DMS 273 treated with DMSO at 0.1 percent for 48 hours (cell line): ENCODE results near the gene SLC35F5.
"Not testable (repeated sequence)": the region's sequence is repeated elsewhere in the genome, so short reads cannot be mapped to it uniquely, and the experiment has no call there.

Experiments used
- DNase-seq: peaks from one replicate; lab custom pipeline; 2025; lab: John Stamatoyannopoulos, UW

The SLC35F5 gene

DNA sequence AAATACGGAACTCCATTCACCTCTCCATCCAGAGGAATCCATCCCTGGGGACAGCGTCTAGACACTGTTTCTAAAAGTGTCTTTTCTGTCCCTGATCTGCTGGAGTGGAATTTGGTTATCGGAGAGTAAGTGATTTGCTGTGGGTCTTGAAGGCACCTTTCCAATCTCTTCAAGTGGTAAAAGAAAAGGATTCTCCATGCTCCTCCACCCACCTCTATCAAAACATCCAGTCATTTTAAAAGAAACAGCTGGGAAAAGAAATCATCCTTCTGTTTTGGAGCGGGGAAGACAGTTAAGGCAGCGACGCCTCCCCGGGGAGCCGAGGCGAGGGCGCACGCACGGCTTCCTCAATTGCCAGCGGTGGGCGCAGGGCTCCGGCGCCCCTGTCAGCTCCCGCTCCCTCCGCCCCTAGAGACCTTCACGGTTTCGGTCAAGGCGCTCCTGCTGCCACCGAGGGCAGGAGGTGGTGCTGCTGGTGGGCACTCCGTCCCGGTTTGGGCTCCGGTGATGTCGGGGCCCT is 547 bp downstream of the SLC35F5 start:
- DNase-seq: no peak

DNA sequence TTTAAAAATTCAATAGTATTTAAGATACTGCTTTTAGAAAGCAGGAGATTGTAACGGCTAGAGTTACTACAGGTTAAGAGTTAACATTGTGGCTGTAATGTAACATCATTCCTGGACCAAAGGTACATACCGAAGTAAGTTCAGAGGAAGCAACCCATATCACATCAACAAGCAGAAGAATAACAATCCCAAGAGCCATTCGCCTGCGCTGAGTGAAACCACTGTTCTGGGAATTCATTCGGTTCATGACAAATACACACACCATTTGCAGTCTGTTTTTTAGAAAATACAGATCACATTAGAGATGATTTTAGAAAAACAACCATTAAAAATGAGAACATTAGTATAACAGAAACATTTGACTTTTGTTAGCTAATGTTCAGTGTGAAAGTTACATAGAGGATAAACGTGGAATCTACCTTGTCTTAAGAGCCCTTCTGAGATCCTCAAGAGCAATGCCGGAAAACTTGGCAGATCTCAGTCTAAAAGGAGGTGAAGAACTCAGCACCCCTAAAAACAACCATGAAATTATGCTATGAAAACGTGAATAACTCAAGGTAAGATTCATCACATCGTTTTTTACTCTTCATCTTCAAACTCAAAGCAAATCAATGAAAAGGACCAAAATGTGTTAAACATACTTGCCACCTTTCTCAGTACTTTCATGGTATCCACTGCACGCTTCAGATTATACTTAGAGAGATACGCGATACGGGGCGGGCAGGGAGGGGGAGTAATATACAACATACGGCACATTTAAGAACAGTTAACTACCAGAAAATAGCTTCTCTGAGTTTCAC is 1.2 kb downstream of the SLC35F5 start:
- DNase-seq: no peak

DNA sequence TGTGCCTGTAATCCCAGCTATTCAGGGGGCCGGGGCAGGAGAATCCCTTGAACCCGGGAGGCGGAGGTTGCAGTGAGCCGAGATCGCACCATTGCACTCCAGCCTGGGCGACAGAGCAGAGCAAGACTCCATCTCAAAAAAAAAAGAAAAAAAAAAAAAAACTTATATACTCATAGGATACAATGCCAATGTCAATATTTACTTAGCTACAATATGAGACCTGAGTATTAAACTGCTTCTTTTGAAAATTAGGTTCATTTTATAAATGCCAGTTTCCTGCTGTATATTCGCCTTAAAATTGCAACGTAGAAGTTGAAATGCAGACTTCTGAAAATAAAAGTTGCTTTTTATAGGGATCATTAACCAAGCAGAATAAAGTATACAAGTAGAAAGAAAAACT is 2.3 kb downstream of the SLC35F5 start:
- DNase-seq: no peak

DNA sequence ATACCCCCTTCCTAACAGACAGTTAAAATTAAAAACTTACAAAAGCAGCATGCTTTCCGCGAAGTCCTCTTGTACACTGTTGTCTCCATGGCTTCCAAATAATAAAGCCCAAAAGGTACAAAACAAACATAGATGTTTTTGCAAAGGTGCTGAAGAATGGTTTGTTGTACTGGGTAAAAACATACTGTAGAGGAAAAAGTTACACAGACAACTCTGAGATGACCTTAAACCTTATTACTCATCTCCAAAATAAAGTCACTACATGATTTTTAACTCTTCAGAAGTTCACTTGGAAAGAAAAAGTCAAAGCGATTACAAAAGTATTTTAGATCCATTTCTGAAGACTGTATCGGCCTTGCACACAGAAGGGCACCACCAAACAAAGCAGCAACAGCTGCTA is 6.1 kb downstream of the SLC35F5 start:
- no peak for DNase-seq

DNA sequence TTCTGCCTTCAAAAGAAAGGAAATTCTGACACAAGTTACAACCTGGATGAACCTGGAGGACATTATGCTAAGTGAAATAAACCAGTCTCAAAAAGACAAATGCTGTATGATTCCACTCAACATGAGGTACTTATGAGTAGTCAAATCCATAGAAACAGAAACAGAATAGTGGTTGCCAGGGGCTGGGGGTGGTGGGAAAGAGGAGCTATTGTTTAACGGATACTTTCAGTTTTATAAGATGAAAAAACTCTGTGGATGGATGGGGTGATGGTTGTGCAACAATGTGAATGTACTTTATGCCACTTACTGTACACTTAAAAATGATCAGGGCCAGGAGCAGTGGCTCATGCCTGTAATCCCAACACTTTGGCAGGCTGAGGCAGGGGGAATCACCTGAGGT is 15.4 kb downstream of the SLC35F5 start:
- no peak for DNase-seq

DNA sequence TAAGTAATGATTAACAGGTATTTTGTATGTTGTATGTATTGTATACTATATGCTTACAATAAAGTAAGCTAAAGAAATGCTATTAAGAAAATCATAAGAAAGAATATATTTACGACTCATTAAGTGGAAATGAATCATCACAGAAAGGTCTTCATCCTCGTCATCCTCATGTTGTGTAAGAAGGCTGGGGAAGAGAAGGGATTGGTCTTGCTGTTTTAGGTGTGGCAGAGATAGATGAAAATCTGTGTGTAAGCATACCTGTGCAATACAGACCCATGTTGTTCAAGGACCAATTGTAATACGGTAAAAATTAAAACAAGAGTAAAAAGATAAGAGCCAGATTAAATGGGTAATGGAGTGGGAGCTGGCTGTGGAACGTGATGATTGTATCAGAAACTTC is 16.6 kb downstream of the SLC35F5 start:
- no peak for DNase-seq

DNA sequence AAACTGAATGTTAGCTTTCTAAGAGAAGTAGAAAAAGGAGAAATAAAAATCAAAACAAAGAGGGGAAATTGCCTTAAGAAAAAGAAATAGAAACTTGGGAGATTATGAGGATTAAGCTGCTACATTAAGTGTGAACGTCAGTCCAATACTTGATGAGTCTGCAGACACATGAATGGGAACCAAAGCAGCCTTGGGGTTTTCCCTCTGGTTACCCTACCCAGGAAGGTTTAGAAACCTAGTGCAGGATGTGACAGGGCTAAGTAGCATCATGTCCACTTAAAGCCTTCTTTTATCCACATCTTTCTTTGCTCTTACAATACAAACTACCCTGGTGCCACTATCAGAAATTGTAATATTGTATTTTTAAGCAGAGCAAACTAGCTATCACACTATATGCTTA is 22.3 kb downstream of the SLC35F5 start:
- no peak for DNase-seq

DNA sequence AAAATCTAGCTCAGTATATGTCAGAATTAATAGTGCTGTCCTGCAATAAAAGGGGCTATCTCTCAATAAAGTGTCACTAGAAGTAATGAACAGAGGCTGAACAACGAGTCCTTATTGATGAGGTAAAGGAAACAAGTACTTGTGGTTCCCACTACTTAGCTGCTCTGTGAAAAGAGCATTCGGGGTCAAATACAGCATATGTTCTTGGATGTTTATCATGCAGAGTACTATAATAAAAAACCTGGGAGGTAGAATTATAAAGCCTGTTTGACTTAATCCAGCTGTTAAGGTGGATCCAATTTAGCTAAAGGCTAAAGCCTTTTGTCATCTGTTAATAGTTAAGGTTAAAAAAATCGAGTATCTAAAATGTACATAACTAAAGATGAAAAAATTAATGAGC is 32.4 kb downstream of the SLC35F5 start:
- peak; percentile 70 for DNase-seq

DNA sequence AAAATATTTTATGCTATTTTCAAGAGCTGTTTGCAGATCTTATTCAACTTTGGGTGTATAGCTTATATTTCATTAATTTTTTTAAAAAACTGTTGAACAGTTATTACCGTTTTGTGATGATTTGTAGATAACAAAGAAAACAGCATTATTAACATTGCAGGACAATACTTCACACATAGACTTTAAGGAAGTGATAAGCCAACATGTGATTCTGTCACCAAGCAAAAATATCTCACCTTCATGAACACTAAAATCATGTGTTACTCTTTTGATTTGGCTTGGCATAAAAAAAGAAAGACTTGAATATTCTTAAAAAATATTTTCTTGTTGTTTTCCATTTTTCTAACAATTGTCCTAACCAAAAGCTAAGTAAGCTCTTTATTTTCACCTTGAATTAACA is 33.0 kb downstream of the SLC35F5 start:
- no peak for DNase-seq

DNA sequence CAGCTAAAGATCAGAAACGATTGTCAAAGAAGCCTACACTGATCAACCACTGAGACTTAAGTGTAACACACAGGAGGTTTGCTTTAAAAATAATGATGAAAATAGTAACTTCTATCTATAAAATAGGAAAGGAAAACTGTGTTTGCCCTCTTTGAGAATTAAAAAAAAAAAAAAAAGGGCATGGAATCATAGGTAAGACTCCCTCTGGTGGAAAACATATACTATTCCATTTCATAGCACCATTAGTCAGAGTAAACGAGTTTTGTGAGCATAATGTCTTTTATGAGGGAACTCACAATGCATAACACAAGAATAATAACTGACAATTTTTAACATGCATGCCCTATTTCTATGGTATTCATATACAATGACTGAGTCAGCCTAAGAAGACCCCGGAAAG is 36.3 kb downstream of the SLC35F5 start:
- no peak for DNase-seq

DNA sequence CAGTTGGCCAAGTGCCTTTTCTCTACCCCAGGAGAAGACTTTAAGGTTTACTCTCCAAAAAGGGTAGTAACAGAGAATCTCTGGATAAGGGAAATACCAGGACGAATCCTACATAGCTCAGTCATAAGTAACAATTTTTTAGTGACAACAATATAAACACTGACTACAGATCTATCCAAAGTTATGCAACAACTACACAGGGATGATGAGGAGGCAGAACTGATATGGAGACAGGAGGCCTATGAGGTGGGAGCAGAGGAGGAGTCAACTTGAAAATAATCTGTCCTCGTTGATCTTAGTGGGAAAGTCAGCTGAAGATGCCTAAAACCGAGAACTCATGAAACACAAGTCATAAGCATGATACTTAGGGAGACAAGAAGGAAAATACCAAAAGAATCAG is 40.2 kb downstream of the SLC35F5 start:
- DNase-seq: no peak

DNA sequence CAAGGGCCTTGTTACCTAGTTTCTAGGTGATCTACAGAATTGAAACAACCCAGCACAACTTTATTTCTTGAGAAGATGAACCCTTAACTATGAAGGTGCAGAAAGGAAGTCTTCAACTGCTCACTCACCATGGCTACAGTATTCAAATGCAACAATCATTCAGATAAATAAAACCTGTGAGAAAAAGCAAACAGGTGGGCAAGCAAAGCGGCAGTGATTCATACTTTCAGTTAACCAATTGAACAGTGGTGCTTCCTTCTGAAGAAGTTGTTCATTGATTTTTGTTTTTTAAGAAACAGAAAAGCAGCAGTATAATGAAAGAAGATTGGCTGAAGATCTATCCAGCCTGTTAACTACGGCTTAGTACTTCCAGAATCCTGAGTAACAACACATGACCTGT is 43.5 kb downstream of the SLC35F5 start:
- DNase-seq: no peak

DNA sequence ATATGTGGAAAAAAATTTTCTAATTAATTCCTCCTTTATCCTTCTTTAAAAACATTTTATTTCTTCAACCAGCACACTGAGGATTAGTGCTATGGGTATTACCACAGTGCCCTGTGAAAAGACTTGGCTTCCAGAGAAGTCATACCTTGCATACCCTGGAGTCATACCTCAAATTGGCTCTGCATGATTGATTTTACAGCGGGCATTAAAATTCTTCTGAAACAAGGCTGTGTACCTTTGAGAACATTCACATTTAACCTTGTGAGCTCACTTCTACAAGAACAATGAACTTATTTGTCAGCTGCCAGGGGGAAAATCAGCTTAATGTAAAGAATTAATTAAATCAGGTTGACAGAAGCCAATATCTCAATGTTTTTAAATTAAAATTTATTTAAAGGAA is 44.6 kb downstream of the SLC35F5 start:
- DNase-seq: no peak

DNA sequence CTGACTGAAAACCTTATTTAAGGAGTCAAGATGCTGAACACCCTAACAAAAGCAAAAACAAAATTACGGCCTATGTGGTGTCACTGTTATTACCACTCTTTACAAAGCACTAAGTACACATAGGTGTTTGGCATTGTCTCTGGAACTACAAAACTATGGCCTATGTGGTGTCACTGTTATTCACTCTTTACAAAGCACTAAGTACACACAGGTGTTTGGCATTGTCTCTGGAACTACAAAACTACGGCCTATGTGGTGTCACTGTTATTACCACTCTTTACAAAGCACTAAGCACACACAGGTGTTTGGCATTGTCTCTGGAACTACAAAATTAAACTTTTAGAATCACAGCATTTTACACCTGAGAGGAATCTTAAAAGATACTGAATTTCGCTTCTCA is 47.4 kb downstream of the SLC35F5 start:
- no peak for DNase-seq

DNA sequence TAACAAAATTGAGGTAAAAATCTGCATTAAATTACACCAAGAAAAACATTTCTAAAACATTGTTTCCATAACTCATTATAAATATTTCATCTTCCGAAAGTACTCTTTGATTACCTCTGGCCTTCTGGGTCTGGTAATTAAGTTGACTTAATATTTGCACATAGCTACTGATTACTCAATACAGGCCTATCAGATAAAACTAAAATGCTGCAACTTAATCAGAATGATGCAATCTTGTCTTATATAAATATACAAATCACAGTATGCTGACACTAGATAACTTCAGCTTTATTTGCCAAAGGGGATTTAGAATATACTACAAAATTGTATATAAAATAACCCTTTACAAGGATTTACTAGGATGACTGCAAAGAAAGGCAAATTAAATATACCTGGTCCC is 49.3 kb downstream of the SLC35F5 start:
- DNase-seq: no peak

DNA sequence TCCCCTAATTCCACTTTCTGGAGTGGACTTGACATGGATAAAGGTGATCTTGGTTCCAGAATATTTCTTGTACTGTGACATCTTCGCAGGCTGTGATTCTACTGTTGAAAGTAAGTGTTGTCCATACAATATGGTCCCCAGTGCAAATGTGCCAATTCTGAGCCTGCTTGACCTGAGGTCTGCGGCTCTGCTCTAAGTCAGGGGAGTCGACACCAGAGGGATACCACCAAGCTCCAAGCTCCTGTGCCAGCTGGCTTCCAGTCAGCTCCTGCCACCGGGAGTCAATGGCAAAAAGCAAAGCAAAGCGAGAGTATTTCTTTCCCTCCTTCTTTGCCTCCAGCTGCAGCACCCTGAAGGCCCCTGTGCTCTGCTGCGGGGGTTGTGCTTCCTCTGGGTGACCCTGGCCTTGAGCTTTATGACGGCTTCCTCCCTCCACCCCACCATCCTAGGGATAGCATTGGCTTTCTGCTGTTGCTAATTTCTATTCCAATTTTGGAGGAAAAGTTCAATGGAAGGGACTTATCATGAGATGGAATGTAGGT is 50.4 kb downstream of the SLC35F5 start:
- DNase-seq: no peak

DNA sequence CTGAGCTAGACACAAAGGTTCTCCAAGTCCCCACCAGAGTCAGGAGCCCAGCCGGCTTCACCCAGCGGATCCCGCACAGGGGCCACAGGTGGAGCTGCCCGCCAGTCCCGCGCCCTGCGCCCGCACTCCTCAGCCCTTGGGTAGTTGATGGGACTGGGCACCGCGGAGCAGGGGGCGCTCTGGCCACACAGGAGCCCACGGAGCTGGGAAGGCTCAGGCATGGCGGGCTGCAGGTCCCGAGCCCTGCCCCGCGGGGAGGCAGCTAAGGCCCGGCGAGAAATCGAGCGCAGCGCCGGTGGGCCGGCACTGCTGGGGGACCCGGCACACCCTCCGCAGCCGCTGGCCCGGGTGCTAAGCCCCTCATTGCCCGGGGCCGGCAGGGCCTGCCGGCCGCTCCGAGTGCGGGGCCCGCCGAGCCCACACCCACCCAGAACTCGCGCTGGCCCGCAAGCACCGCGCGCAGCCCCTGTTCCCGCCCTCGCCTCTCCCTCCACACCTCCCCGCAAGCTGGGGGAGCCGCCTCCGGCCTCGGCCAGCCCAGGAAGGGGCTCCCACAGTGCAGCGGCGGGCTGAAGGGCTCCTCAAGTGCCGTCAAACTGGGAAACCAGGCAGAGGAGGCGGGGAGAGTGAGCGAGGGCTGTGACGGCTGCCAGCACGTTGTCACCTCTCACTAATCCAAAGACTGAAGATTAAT is 52.0 kb downstream of the SLC35F5 start:
- DNase-seq: not testable (repeated sequence)

DNA sequence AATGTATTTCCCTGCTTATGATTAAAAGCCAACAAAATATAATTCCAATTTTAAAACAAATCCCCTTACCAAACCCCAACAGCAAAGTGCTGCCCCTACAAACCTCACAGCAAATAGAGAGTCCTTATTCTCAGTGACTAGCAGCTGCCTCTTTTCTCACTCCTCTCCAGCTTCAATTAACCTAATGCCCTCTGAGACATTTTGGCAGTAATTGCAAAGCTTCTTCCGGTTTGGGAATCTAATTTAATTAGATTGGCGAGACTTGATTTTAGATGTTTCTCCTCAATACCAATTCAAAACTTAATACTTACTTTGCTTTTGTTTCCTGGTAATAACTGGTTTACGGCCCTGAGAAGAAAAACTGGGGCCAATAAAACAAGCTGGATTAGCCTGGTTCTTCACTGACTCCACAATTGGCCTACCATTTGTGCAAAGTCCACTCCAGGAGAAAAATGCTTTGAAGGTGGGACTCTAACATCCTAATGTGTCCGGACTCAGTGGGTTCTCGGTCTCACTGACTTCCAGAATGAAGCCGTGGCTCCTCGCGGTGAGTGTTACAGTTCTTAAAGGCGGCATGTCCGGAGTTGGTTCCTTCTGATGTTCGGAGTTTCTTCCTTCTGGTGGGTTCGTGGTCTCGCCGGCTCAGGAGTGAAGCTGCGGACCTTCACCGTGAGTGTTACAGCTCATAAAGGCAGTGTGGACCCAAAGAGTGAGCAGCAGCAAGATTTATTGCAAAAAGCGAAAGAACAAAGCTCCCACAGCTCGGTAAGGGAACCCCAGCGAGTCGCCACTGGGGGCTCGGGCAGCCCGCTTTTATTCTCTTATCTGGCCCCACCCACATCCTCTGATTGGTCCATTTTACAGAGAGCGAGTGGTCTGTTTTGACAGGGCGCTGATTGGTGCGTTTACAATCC is 52.8 kb downstream of the SLC35F5 start:
- no peak for DNase-seq

DNA sequence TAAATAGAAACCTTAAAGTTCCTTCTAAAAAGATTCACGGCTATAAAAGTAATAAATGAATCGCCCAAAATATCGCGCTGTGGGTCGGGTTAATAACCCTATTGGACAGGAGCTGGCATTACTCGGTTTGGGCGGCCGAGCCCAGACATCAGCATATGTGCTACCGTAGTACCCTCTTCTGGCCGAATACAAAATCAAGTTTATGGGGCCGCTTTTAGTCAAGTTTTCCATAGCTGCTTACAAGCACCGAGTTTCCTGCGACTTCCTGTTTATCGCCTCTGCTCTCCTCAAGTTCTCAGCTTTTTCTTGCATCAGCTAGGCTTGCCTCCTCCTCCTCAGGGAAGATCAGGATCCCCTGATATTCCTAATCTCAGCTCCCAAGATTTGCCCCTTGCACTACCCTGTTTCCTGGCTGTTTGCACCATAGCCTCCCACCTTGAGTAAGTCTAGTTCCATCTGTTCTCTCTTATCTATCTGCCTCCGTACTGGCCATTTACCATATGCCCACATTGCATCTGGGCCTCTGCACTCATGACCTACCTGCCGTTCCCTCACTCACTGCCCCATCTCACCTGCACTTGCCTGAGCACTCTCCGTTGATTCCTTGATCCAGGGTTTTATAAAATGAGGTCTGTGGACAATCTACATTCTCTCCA is 56.1 kb downstream of the SLC35F5 start:
- DNase-seq: peak; percentile 39

DNA sequence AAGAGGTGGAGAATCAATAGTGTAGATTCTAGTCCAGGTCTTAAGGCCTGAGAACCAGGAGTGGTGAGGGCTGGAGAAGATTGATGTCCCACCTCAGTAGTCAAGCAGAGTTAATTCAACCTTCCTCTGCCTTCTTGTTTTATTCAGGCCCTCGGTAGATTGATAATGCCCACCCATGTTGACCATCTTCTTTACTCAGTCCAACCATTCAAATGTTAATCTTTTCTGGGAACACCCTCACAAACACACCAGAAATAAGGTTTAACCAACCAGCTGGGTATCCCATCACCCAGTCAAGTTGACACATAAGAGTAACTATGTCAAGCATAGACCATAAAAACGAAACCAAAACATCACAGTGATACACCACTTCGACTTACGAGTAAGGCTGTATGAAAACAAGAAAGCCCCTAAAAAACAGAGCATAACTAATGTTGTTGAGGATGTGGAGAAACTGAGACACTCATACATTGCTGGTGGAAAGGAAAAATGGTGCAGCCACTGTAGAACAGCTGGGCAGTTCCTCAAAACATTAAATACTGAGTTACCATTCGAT is 57.5 kb downstream of the SLC35F5 start:
- no peak for DNase-seq

DNA sequence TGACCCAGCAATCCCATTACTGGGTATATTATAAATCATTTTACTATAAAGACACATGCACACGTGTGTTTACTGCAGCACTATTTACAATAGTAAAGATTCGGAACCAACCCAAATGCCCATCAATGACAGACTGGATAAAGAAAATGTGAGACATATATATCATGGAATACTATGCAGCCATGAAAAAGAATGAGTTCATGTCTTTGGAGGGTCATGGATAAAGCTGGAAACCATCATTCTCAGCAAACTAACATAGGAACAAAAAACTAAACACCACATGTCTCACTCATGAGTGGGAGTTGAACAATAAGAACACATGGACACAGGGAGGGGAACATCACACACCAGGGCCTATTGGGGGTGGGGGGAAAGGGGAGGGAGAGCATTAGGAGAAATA is 58.2 kb downstream of the SLC35F5 start:
- DNase-seq: not testable (repeated sequence)
